ENCODE data around the gene FNDC4.
"Not testable (repeated sequence)": the region's sequence is repeated elsewhere in the genome, so short reads cannot be mapped to it uniquely, and the experiment has no call there.

FNDC4 gene

GRCh38 chr2:27494944-27495554 is at the start of gene FNDC4:
TSS of gene FNDC4 (minus strand) at chr2:27495200. CDS start at chr2:27494679, 521 bp downstream.
- DNase-seq (ENCODE audit: low read depth in 2 of 2): no peak

- no peak for DNase-seq (ENCODE audit: low read depth in 2 of 2)
Measured at GRCh38 chr2:27544143-27544821, 49.3 kb upstream of the FNDC4 start.

- DNase-seq (ENCODE audit: low read depth in 2 of 2): not testable (repeated sequence)
Measured at GRCh38 chr2:27539649-27540048, 44.6 kb upstream of the FNDC4 start.

GRCh38 chr2:27538839-27539450 is 43.9 kb upstream of the FNDC4 start:
- not testable (repeated sequence) for DNase-seq (ENCODE audit: low read depth in 2 of 2)

- DNase-seq (ENCODE audit: low read depth in 2 of 2): no peak
Measured at GRCh38 chr2:27537287-27537686, 42.3 kb upstream of the FNDC4 start.

GRCh38 chr2:27531983-27532382 is 37.0 kb upstream of the FNDC4 start:
- no peak for DNase-seq (ENCODE audit: low read depth in 2 of 2)

GRCh38 chr2:27527182-27527581 is 32.2 kb upstream of the FNDC4 start:
- DNase-seq (ENCODE audit: low read depth in 2 of 2): no peak

- no peak for DNase-seq (ENCODE audit: low read depth in 2 of 2)
Measured at GRCh38 chr2:27522400-27522945, 27.5 kb upstream of the FNDC4 start.

- DNase-seq (ENCODE audit: low read depth in 2 of 2): no peak
Measured at GRCh38 chr2:27520316-27520715, 25.3 kb upstream of the FNDC4 start.

- DNase-seq (ENCODE audit: low read depth in 2 of 2): no peak
Measured at GRCh38 chr2:27518782-27519113, 23.7 kb upstream of the FNDC4 start.

GRCh38 chr2:27518113-27518781 is 23.2 kb upstream of the FNDC4 start:
- DNase-seq (ENCODE audit: low read depth in 2 of 2): no peak

GRCh38 chr2:27509326-27509725 is 14.3 kb upstream of the FNDC4 start:
- no peak for DNase-seq (ENCODE audit: low read depth in 2 of 2)

- DNase-seq (ENCODE audit: low read depth in 2 of 2): no peak
Measured at GRCh38 chr2:27507293-27507692, 12.3 kb upstream of the FNDC4 start.

- DNase-seq (ENCODE audit: low read depth in 2 of 2): no peak
Measured at GRCh38 chr2:27506587-27506986, 11.6 kb upstream of the FNDC4 start.

- DNase-seq (ENCODE audit: low read depth in 2 of 2): no peak
Measured at GRCh38 chr2:27502142-27502541, 7.1 kb upstream of the FNDC4 start.

GRCh38 chr2:27501042-27501441 is 6.0 kb upstream of the FNDC4 start:
- no peak for DNase-seq (ENCODE audit: low read depth in 2 of 2)

GRCh38 chr2:27498975-27499374 is 4.0 kb upstream of the FNDC4 start:
- no peak for DNase-seq (ENCODE audit: low read depth in 2 of 2)

GRCh38 chr2:27497288-27497627 is 2.3 kb upstream of the FNDC4 start:
- no peak for DNase-seq (ENCODE audit: low read depth in 2 of 2)

GRCh38 chr2:27496357-27497287 is 1.6 kb upstream of the FNDC4 start, which contains the start of gene GCKR:
TSS of gene GCKR (plus strand) at chr2:27496839. CDS start at chr2:27496905, 66 bp downstream.
- DNase-seq (ENCODE audit: low read depth in 2 of 2): no peak

GRCh38 chr2:27495840-27496356 is 898 bp upstream of the FNDC4 start:
- DNase-seq (ENCODE audit: low read depth in 2 of 2): no peak

- DNase-seq (ENCODE audit: low read depth in 2 of 2): no peak
Measured at GRCh38 chr2:27494284-27494943, 586 bp downstream of the FNDC4 start.

Measured in stimulated activated CD4-positive, alpha-beta T cell treated with anti-CD3 and anti-CD28 coated beads, Interleukin-4, amount 100 ng/mL, for 48 hours (primary cell).